Bronchial smooth muscle cell (primary cell): ENCODE data around the gene TBX19. TPM values are rescaled to one million over a fixed set of nuclear protein-coding genes. Genes with fewer than 3 reads are reported as not detected.

ENCODE experiments used
- total RNA-seq: library from RNA; depleted of rRNA; stranded (reverse); fragments of >200 nt; gene quantifications from 2 replicates; pipeline ENCODE4 v1.2.1, GENCODE V29; 2014

Gene TBX19
- 0.63 and 0.77 TPM in 2 replicates for total RNA-seq

DNA sequence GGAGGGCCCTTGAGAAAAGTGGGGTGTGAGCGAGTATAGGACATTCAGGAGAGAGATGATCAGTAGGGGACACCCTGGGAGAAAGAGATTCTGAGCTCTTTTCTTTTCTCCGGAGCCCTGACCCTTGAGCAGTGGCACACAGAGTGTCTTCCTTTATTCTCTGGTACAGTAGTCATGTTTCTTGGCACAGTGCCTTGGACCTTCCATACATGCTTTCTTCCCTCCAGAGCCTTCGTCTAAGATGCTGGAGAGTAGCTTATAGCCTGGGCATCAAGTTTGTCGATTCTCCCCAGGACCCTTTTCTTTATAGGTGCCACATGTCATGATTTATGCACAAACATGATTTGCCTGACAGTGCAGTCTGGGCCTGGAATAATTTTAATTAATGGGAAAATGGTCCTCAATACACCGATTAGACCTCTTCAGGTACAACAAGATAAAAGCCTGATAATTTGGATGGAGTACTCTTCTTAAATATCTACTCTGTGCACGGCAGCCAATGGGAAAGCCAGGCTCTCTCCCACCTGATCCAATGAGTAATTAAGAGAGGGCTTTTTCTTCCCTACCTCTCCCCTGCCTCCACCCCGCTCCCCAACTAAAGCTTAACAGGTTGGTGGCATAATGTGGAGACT is at the start of gene TBX19:
Gene TBX19, plus strand, starts transcription at position 582 of the 632 bp plus-strand sequence. CDS start 214 bp downstream, outside the sequence.

Other genes with a start within 250 kb of the TBX19 start
- 13.7 and 31.5 TPM in 2 replicates for gene GPR161, start 143.9 kb upstream of the TBX19 start, total RNA-seq
- gene TIPRL, start 101.9 kb upstream of the TBX19 start, total RNA-seq: 31.4 and 47.1 TPM in 2 replicates
- 35.8 and 57.3 TPM in 2 replicates for gene SFT2D2, start 54.9 kb upstream of the TBX19 start, total RNA-seq